ENCODE measurements around the gene SND1.

Gene SND1

GRCh38 chr7:128120116-128120515, 468.1 kb downstream of the SND1 start:
- Histone ChIP-seq H3K9me3 (ENCODE audit: low read length) (no peaks in the 10 kb centered on the region), H3K4me1 (ENCODE audit: insufficient read depth, low read length) (peaks cover 11% of the 10 kb centered on the region), H3K36me3 (ENCODE audit: insufficient read depth, low read length) (no peaks in the 10 kb centered on the region), H3K27me3 (ENCODE audit: insufficient read depth, low read length) (peaks cover 2% of the 10 kb centered on the region), H3K4me3 (ENCODE audit: low read length) (no peak overlapping the region), H2AFZ (ENCODE audit: low read depth, low read length) (no peak overlapping the region)

- H3K9me3 ChIP-seq (ENCODE audit: low read length): no peaks in the 10 kb centered on the region
- H3K4me1 ChIP-seq (ENCODE audit: insufficient read depth, low read length): peaks cover 11% of the 10 kb centered on the region
- peaks cover 2% of the 10 kb centered on the region for H3K27me3 ChIP-seq (ENCODE audit: insufficient read depth, low read length)
- no peak overlapping the region for H2AFZ ChIP-seq (ENCODE audit: low read depth, low read length)
- no peaks in the 10 kb centered on the region for H3K36me3 ChIP-seq (ENCODE audit: insufficient read depth, low read length)
- H3K4me3 ChIP-seq (ENCODE audit: low read length): no peak overlapping the region
Measured at GRCh38 chr7:128120976-128121490, 469.0 kb downstream of the SND1 start.

GRCh38 chr7:128121711-128122530, 469.9 kb downstream of the SND1 start:
- Histone ChIP-seq H3K4me3 (ENCODE audit: low read length) (no peak overlapping the region), H2AFZ (ENCODE audit: low read depth, low read length) (no peak overlapping the region), H3K4me1 (ENCODE audit: insufficient read depth, low read length) (peaks cover 11% of the 10 kb centered on the region), H3K9me3 (ENCODE audit: low read length) (no peaks in the 10 kb centered on the region), H3K36me3 (ENCODE audit: insufficient read depth, low read length) (no peaks in the 10 kb centered on the region), H3K27me3 (ENCODE audit: insufficient read depth, low read length) (peaks cover 2% of the 10 kb centered on the region)

GRCh38 chr7:128122576-128123290, 470.7 kb downstream of the SND1 start:
- Histone ChIP-seq H3K27me3 (ENCODE audit: insufficient read depth, low read length) (peaks cover 2% of the 10 kb centered on the region), H3K4me3 (ENCODE audit: low read length) (no peak overlapping the region), H3K9me3 (ENCODE audit: low read length) (no peaks in the 10 kb centered on the region), H2AFZ (ENCODE audit: low read depth, low read length) (no peak overlapping the region), H3K4me1 (ENCODE audit: insufficient read depth, low read length) (peaks cover 11% of the 10 kb centered on the region), H3K36me3 (ENCODE audit: insufficient read depth, low read length) (no peaks in the 10 kb centered on the region)

- no peak overlapping the region for H3K4me3 ChIP-seq (ENCODE audit: low read length)
- peaks cover 11% of the 10 kb centered on the region for H3K4me1 ChIP-seq (ENCODE audit: insufficient read depth, low read length)
- H2AFZ ChIP-seq (ENCODE audit: low read depth, low read length): no peak overlapping the region
- H3K9me3 ChIP-seq (ENCODE audit: low read length): no peaks in the 10 kb centered on the region
- H3K36me3 ChIP-seq (ENCODE audit: insufficient read depth, low read length): no peaks in the 10 kb centered on the region
- peaks cover 2% of the 10 kb centered on the region for H3K27me3 ChIP-seq (ENCODE audit: insufficient read depth, low read length)
Measured at GRCh38 chr7:128123291-128124037, 471.5 kb downstream of the SND1 start.

- Histone ChIP-seq H2AFZ (ENCODE audit: low read depth, low read length) (no peak overlapping the region), H3K4me1 (ENCODE audit: insufficient read depth, low read length) (peaks cover 11% of the 10 kb centered on the region), H3K27me3 (ENCODE audit: insufficient read depth, low read length) (no peaks in the 10 kb centered on the region), H3K4me3 (ENCODE audit: low read length) (no peak overlapping the region), H3K9me3 (ENCODE audit: low read length) (no peaks in the 10 kb centered on the region), H3K36me3 (ENCODE audit: insufficient read depth, low read length) (no peaks in the 10 kb centered on the region)
Measured at GRCh38 chr7:128124786-128125185, 472.8 kb downstream of the SND1 start.

- Histone ChIP-seq H3K27me3 (ENCODE audit: insufficient read depth, low read length) (peaks cover 6% of the 10 kb centered on the region), H3K9me3 (ENCODE audit: low read length) (no peaks in the 10 kb centered on the region), H3K4me1 (ENCODE audit: insufficient read depth, low read length) (peaks cover 11% of the 10 kb centered on the region), H2AFZ (ENCODE audit: low read depth, low read length) (no peak overlapping the region), H3K36me3 (ENCODE audit: insufficient read depth, low read length) (no peaks in the 10 kb centered on the region), H3K4me3 (ENCODE audit: low read length) (no peak overlapping the region)
Measured at GRCh38 chr7:128125816-128126215, 473.8 kb downstream of the SND1 start.

GRCh38 chr7:128128401-128128800, 476.4 kb downstream of the SND1 start:
- Histone ChIP-seq H3K4me1 (ENCODE audit: insufficient read depth, low read length) (peaks cover 4% of the 10 kb centered on the region), H3K36me3 (ENCODE audit: insufficient read depth, low read length) (no peaks in the 10 kb centered on the region), H3K27me3 (ENCODE audit: insufficient read depth, low read length) (peaks cover 13% of the 10 kb centered on the region), H3K4me3 (ENCODE audit: low read length) (no peak overlapping the region), H2AFZ (ENCODE audit: low read depth, low read length) (no peak overlapping the region), H3K9me3 (ENCODE audit: low read length) (no peaks in the 10 kb centered on the region)

- Histone ChIP-seq H3K4me1 (ENCODE audit: insufficient read depth, low read length) (no peaks in the 10 kb centered on the region), H3K4me3 (ENCODE audit: low read length) (no peak overlapping the region), H3K36me3 (ENCODE audit: insufficient read depth, low read length) (no peaks in the 10 kb centered on the region), H2AFZ (ENCODE audit: low read depth, low read length) (no peak overlapping the region), H3K27me3 (ENCODE audit: insufficient read depth, low read length) (peaks cover 13% of the 10 kb centered on the region), H3K9me3 (ENCODE audit: low read length) (no peaks in the 10 kb centered on the region)
Measured at GRCh38 chr7:128129224-128129864, 477.4 kb downstream of the SND1 start.

- peaks cover 7% of the 10 kb centered on the region for H3K4me1 ChIP-seq (ENCODE audit: insufficient read depth, low read length)
- no peaks in the 10 kb centered on the region for H3K9me3 ChIP-seq (ENCODE audit: low read length)
- no peaks in the 10 kb centered on the region for H3K36me3 ChIP-seq (ENCODE audit: insufficient read depth, low read length)
- H3K27me3 ChIP-seq (ENCODE audit: insufficient read depth, low read length): peaks cover 17% of the 10 kb centered on the region
- H3K4me3 ChIP-seq (ENCODE audit: low read length): no peak overlapping the region
- no peak overlapping the region for H2AFZ ChIP-seq (ENCODE audit: low read depth, low read length)
Measured at GRCh38 chr7:128131115-128131514, 479.1 kb downstream of the SND1 start.

- Histone ChIP-seq H2AFZ (ENCODE audit: low read depth, low read length) (no peak overlapping the region), H3K4me3 (ENCODE audit: low read length) (no peak overlapping the region), H3K4me1 (ENCODE audit: insufficient read depth, low read length) (peaks cover 11% of the 10 kb centered on the region), H3K36me3 (ENCODE audit: insufficient read depth, low read length) (no peaks in the 10 kb centered on the region), H3K27me3 (ENCODE audit: insufficient read depth, low read length) (peaks cover 17% of the 10 kb centered on the region), H3K9me3 (ENCODE audit: low read length) (no peaks in the 10 kb centered on the region)
Measured at GRCh38 chr7:128131731-128132130, 479.7 kb downstream of the SND1 start.

- Histone ChIP-seq H3K4me1 (ENCODE audit: insufficient read depth, low read length) (peaks cover 11% of the 10 kb centered on the region), H3K9me3 (ENCODE audit: low read length) (no peaks in the 10 kb centered on the region), H3K27me3 (ENCODE audit: insufficient read depth, low read length) (peaks cover 21% of the 10 kb centered on the region), H3K4me3 (ENCODE audit: low read length) (no peak overlapping the region), H3K36me3 (ENCODE audit: insufficient read depth, low read length) (no peaks in the 10 kb centered on the region), H2AFZ (ENCODE audit: low read depth, low read length) (no peak overlapping the region)
Measured at GRCh38 chr7:128132426-128133069, 480.6 kb downstream of the SND1 start.

Measured in neuron (in vitro differentiated cells).